Rectal smooth muscle tissue (tissue), 1 donor: ENCODE data around the gene FADS6.

Experiments used
- H3K27ac ChIP-seq: one replicate; pipeline ENCODE4 v1.7.0; 2013; ENCODE audit warnings: low read depth, low read length, inconsistent platforms
- H3K27me3 ChIP-seq: one replicate; pipeline ENCODE4 v1.7.0; 2013; ENCODE audit warnings: low read length; ENCODE audit not compliant: control insufficient read depth, insufficient read depth
- H3K36me3 ChIP-seq: one replicate; pipeline ENCODE4 v1.7.0; 2013; ENCODE audit warnings: low read length; ENCODE audit not compliant: control insufficient read depth, insufficient read depth
- H3K4me1 ChIP-seq: one replicate; pipeline ENCODE4 v1.7.0; 2013; ENCODE audit warnings: low read length; ENCODE audit not compliant: control insufficient read depth, insufficient read depth
- H3K4me3 ChIP-seq: one replicate; pipeline ENCODE4 v1.7.0; 2013; ENCODE audit warnings: low read length
- H3K9ac ChIP-seq: one replicate; pipeline ENCODE4 v1.7.0; 2013; ENCODE audit warnings: low read length

The FADS6 gene

GRCh38 chr17:74836191-74836590 lies 57.2 kb downstream of the FADS6 start:
- H3K4me3 ChIP-seq: no peak overlapping the region
- H3K9ac ChIP-seq: no peak overlapping the region
- peaks cover 5% of the 10 kb centered on the region for H3K4me1 ChIP-seq
- no peak overlapping the region for H3K27ac ChIP-seq
- H3K36me3 ChIP-seq: no peaks in the 10 kb centered on the region
- H3K27me3 ChIP-seq: no peaks in the 10 kb centered on the region

- no peak overlapping the region for H3K4me3 ChIP-seq
- no peak overlapping the region for H3K27ac ChIP-seq
- no peaks in the 10 kb centered on the region for H3K4me1 ChIP-seq
- no peak overlapping the region for H3K9ac ChIP-seq
- no peaks in the 10 kb centered on the region for H3K27me3 ChIP-seq
- no peaks in the 10 kb centered on the region for H3K36me3 ChIP-seq
Measured at GRCh38 chr17:74833501-74834377, 59.7 kb downstream of the FADS6 start.

DNA sequence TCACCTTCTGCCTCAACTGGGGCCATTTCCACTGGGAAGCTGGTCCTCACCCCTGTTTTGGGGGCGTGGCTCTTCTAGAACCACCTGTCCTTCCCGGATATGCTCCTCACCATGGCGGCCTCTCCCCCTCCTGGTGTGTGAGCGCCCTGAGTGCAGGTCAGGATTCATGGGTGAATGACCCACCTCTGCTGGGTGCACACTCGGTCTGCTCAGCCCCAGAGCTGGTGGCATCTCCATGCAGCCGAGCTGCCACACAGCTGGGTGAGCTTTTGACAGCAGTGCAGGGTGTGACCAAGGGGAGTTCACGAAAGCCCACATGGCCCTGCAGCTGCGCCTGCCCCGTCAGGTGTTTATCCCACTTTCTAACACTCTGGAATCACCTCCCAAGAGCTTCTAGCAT lies 61.0 kb downstream of the FADS6 start:
- Histone ChIP-seq H3K9ac (no peak overlapping the region), H3K27me3 (no peaks in the 10 kb centered on the region)

DNA sequence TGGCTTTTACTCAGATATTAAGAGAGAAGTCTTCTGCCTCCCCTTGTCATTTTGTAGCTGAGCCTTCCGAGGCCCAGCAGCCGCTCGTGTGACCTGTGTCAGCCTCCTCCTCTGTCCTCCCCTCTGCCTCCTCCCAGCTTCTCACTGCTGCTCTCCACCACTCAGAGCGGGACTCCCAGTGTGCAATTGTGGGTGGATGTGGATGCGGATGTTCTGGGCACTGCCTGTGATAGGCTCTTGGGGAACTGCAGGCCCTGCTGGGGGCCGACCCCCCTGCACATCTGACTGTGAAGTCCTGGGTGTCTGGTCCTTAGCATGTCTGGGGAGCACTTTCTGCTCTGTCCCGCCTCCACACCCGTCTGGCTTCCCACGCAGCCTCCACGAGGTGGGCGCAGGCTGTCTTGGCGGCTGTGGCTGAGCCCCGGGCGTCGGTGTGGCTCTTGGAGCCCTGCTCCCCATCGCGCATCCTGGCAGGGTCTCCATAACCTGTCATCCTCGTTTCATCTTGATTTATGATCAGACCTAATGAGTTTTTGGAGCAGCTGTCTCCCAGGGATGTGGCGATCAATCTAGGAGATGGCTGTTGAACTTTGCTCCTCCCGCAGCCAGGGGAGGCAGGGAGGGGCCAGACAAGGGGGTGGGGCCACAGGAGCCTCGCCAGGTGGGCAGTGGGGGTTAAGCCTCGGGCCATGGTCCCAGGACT lies 61.8 kb downstream of the FADS6 start:
- no peaks in the 10 kb centered on the region for H3K36me3 ChIP-seq
- no peaks in the 10 kb centered on the region for H3K27me3 ChIP-seq
- no peak overlapping the region for H3K4me3 ChIP-seq
- H3K9ac ChIP-seq: no peak overlapping the region
- H3K27ac ChIP-seq: no peak overlapping the region
- no peaks in the 10 kb centered on the region for H3K4me1 ChIP-seq

More for the DNA sequence above, 61.0 kb downstream of the FADS6 start:
- Histone ChIP-seq H3K4me3 (no peak overlapping the region), H3K4me1 (no peaks in the 10 kb centered on the region), H3K27ac (no peak overlapping the region), H3K36me3 (no peaks in the 10 kb centered on the region)

- H3K9ac ChIP-seq: no peak overlapping the region
- H3K36me3 ChIP-seq: no peaks in the 10 kb centered on the region
- no peaks in the 10 kb centered on the region for H3K27me3 ChIP-seq
- H3K4me1 ChIP-seq: no peaks in the 10 kb centered on the region
- no peak overlapping the region for H3K27ac ChIP-seq
- H3K4me3 ChIP-seq: no peak overlapping the region
Measured at GRCh38 chr17:74830861-74831260, 62.6 kb downstream of the FADS6 start.

DNA sequence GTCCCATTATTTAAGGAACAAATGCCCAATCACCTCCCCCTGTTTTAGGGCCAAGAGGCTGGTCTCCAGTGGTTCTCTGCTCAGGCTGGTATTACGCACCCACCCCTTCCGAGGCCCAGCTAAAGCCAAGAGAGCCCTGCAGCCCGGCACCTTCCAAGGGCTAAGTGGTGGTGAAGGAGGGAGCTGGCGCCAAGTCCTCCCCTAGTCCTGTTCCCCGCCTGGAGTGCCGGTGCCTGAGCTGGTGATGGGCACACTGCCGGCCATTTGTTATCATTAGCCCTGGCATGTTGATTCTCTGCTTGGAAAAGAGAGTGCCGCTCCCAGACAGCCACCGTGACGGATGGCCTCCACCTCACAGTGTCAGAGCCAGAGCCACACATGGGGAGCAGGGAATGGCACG lies 65.6 kb downstream of the FADS6 start:
- H3K4me1 ChIP-seq: peaks cover 3% of the 10 kb centered on the region
- H3K27me3 ChIP-seq: no peaks in the 10 kb centered on the region
- H3K4me3 ChIP-seq: no peak overlapping the region
- no peak overlapping the region for H3K9ac ChIP-seq
- H3K36me3 ChIP-seq: no peaks in the 10 kb centered on the region
- no peak overlapping the region for H3K27ac ChIP-seq
